LNCaP clone FGC (cell line): ENCODE measurements around the gene APRT.

Source experiments
- DNase-seq: peaks from one replicate; pipeline ENCODE4 v3.0.0-alpha.2; 2011; ENCODE audit warnings: low read depth
- H3K4me3 ChIP-seq: 2 replicates; pipeline ENCODE4 v1.5.1; 2011; ENCODE audit warnings: mild to moderate bottlenecking, low read depth, low read length, control low read depth
- CTCF ChIP-seq: IDR thresholded peaks from 2 replicates; pipeline ENCODE4 v1.5.1; 2012; ENCODE audit warnings: mild to moderate bottlenecking; ENCODE audit not compliant: control insufficient read depth, insufficient read depth; ENCODE audit errors: extremely low read depth

APRT gene

GRCh38 chr16:88817785-88818574, 6.3 kb upstream of the APRT start:
- no peak overlapping the region for H3K4me3 ChIP-seq
- DNase-seq, result no peak
- no peak for TF ChIP-seq CTCF

GRCh38 chr16:88816736-88817535, 5.2 kb upstream of the APRT start:
- TF ChIP-seq CTCF, result no peak
- no peak for DNase-seq
- H3K4me3 ChIP-seq, result no peak overlapping the region

GRCh38 chr16:88815901-88816589, 4.3 kb upstream of the APRT start:
- no peak for DNase-seq
- no peak overlapping the region for H3K4me3 ChIP-seq
- TF ChIP-seq CTCF, result peak; percentile 78

GRCh38 chr16:88815227-88815626, 3.5 kb upstream of the APRT start:
- no peak overlapping the region for H3K4me3 ChIP-seq
- no peak for DNase-seq
- no peak for TF ChIP-seq CTCF

GRCh38 chr16:88814144-88814502, 2.4 kb upstream of the APRT start:
- DNase-seq, result no peak
- TF ChIP-seq CTCF, result no peak
- H3K4me3 ChIP-seq, result no peak overlapping the region

- H3K4me3 ChIP-seq, result no peak overlapping the region
- no peak for DNase-seq
- TF ChIP-seq CTCF, result no peak
Measured at GRCh38 chr16:88813269-88814143, 1.8 kb upstream of the APRT start.
